HG03442 (cell line): Measurements from ENCODE around the gene PTPRB.

Experiments
- ATAC-seq: cut with Tn5 transposase; IDR thresholded peaks from one replicate; pipeline ENCODE4 v1.9.1; 2021; ENCODE audit warnings: mild to moderate bottlenecking, moderate library complexity; ENCODE audit not compliant: unreplicated experiment

PTPRB gene

GRCh38 chr12:70637303-70638085 lies at the start of gene PTPRB:
TSS of gene PTPRB (minus strand) at chr12:70637429. CDS start at chr12:70637395, 34 bp downstream.
- ATAC-seq = no peak

- ATAC-seq = no peak
These were observed 49.7 kb upstream of the PTPRB start for GRCh38 chr12:70686907-70687306.

GRCh38 chr12:70686299-70686698 lies 49.1 kb upstream of the PTPRB start:
- ATAC-seq = no peak

- ATAC-seq = no peak
These were observed 46.7 kb upstream of the PTPRB start for GRCh38 chr12:70683976-70684375.

- no peak for ATAC-seq
These were observed 34.5 kb upstream of the PTPRB start for GRCh38 chr12:70671698-70672097.

- no peak for ATAC-seq
These were observed 33.7 kb upstream of the PTPRB start for GRCh38 chr12:70670948-70671347.

GRCh38 chr12:70667253-70667652 lies 30.0 kb upstream of the PTPRB start:
- no peak for ATAC-seq

GRCh38 chr12:70666364-70666763 lies 29.1 kb upstream of the PTPRB start:
- ATAC-seq = no peak

GRCh38 chr12:70664465-70664881 lies 27.2 kb upstream of the PTPRB start:
- ATAC-seq = no peak

GRCh38 chr12:70663838-70664237 lies 26.6 kb upstream of the PTPRB start:
- no peak for ATAC-seq

GRCh38 chr12:70661466-70662161 lies 24.4 kb upstream of the PTPRB start:
- no peak for ATAC-seq

GRCh38 chr12:70660620-70661219 lies 23.5 kb upstream of the PTPRB start:
- no peak for ATAC-seq

- no peak for ATAC-seq
These were observed 22.9 kb upstream of the PTPRB start for GRCh38 chr12:70660002-70660604.

- ATAC-seq = no peak
These were observed 21.9 kb upstream of the PTPRB start for GRCh38 chr12:70659077-70659606.

- ATAC-seq = no peak
These were observed 20.5 kb upstream of the PTPRB start for GRCh38 chr12:70657616-70658286.

- no peak for ATAC-seq
These were observed 15.2 kb upstream of the PTPRB start for GRCh38 chr12:70652451-70652850.

- no peak for ATAC-seq
These were observed 11.6 kb upstream of the PTPRB start for GRCh38 chr12:70648831-70649230.

GRCh38 chr12:70648191-70648590 lies 11.0 kb upstream of the PTPRB start:
- no peak for ATAC-seq

- ATAC-seq = no peak
These were observed 9.6 kb upstream of the PTPRB start for GRCh38 chr12:70646850-70647249.

- ATAC-seq = peak; percentile 85
These were observed 8.5 kb upstream of the PTPRB start for GRCh38 chr12:70645494-70646317.
